Measurements from ENCODE around the gene LRP6. TPM values are rescaled to one million over a fixed set of nuclear protein-coding genes. Genes with fewer than 3 reads are reported as not detected.

LRP6 gene
- total RNA-seq (2021; fragmentation: NEBNext Ultra II Directional; extraction: Animal tissue kit (Norgen Biotek cat#: 25700)) (73.2 and 74.0 TPM in 2 replicates), polyA plus RNA-seq (2011; rRNA removed) (53.6 and 58.1 TPM in 2 replicates), polyA minus RNA-seq (2011; rRNA and poly(A)+ RNA removed) (307 and 385 TPM in 2 replicates)
- 41.0 TPM for polyA plus RNA-seq (2011; cell fraction: cytosol; rRNA removed)
- polyA plus RNA-seq (2011; cell fraction: nucleus; rRNA removed), result 90.8 TPM
- 29.7 to 43.9 TPM (median 37.3 TPM) in 4 replicates for polyA plus RNA-seq (2012, experiment 1 of 2)
- polyA plus RNA-seq (2012, experiment 2 of 2), result 1.2 TPM
- 38.9 TPM for polyA plus RNA-seq (2013, experiment 1 of 2)
- polyA plus RNA-seq (2013, experiment 2 of 2), result 39.7 TPM
- 116 TPM for polyA minus RNA-seq (2011; cell fraction: cytosol; rRNA and poly(A)+ RNA removed)
- polyA minus RNA-seq (2011; cell fraction: nucleus; rRNA and poly(A)+ RNA removed), result 226 TPM
- long read RNA-seq, experiment 1, partial matches to known transcripts, result 5 of 31 reads
- long read RNA-seq, experiment 1, other reads (novel, unspliced or antisense), result 26 of 31 reads
- long read RNA-seq, experiment 2, partial matches to known transcripts, result 6 of 7 reads
- long read RNA-seq, experiment 2, other reads (novel, unspliced or antisense), result 1 of 7 reads

DNA sequence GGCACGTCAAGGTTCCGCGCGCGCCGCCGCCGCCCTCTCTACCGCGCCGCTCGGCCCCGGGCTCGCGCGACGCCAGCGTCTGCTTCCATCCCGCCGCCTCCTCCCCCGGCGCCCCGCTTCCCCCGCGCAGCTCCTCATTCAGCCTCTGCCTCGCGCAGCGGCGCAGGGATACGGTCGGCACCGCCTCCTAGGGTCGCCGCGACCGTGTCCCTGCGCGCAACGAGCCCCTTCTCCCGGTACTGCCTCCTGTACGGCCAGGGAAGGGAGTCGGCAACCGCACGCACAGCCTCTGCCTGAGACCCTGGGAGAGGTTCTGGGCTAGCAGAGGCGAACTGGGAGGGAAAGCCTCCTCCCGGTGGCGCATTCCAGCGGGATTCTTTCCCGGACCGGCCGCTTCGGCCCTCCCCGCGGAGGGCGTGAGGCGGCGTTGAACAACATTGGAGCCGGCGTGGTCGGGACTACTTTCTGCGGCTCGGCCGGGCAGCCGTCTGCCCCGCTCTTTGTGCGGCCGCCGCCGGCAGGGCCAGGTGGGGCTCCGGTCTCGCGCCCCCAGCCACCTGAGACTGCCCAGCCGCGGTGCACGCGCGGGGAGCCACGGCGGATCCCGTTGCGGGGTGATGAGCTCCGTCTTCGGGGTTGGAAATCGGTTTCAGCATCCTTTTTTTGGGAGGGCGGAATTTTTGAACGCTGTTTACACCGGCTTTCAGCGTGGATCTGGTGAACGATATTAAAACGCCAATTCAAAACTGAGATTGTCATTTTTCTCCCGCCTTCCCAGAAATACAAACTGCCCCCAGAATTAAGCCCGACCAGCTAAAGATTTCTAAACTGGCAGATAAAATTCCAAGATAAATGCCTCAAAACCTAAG is at the start of gene LRP6:
LRP6 (minus strand) TSS at position 172 of the 869 bp plus-strand sequence. CDS start 309 bp downstream, outside the sequence.
- Histone ChIP-seq H3K79me1 (ENCODE audit: low read depth, low read length) (no peaks in the 10 kb centered on the region; the same call in 1 of the 2 replicates), H4K91ac (replicated peaks; ENCODE audit: insufficient read length, low read length) (peak within 1 kb of the TSS; percentile 100), H3K36me3 (ENCODE audit: control insufficient read depth in 2 of 4, insufficient read depth in 4 of 4, low read length in 3 of 4) (no peaks in the 10 kb centered on the region), H3K4ac (replicated peaks; ENCODE audit: insufficient read length, low read depth, low read length) (peak within 1 kb of the TSS; percentile 36), H3K23ac (ENCODE audit: insufficient read length) (no peak within 1 kb of the TSS), H2BK120ac (replicated peaks; ENCODE audit: low read depth, low read length) (peak within 1 kb of the TSS; percentile 97), H3K27me3 (replicated peaks in 1 of 4; ENCODE audit: control insufficient read depth in 3 of 4, extremely low read depth in 1 of 4, insufficient read depth in 3 of 4, low read length in 3 of 4) (no peaks in the 10 kb centered on the region), H4K20me1 (replicated peaks in 1 of 2; ENCODE audit: control insufficient read depth in 1 of 2, insufficient read depth in 2 of 2, low read length in 2 of 2) (peaks cover 9 to 12% of the 10 kb centered on the region in 2 experiments), H3K9ac (replicated peaks in 1 of 4; ENCODE audit: extremely low read depth in 1 of 4, low read depth in 3 of 4, low read length in 3 of 4) (peak within 1 kb of the TSS; percentile 89 to 100 (median 99)), H2BK12ac (ENCODE audit: low read depth, low read length) (peak within 1 kb of the TSS; percentile 100), H2BK5ac (ENCODE audit: low read depth, low read length) (peak within 1 kb of the TSS; percentile 100), H2BK20ac (ENCODE audit: low read length) (peak within 1 kb of the TSS; percentile 99; the same call in 1 of the 2 replicates), H3K27ac (ENCODE audit: low read depth, low read length) (peak within 1 kb of the TSS; percentile 100), H3K56ac (replicated peaks; ENCODE audit: insufficient read length, low read depth, low read length) (peak within 1 kb of the TSS; percentile 99), H4K8ac (ENCODE audit: extremely low read depth, insufficient read depth, low read length) (peak within 1 kb of the TSS; percentile 99), H3K14ac (ENCODE audit: insufficient read length) (no peak within 1 kb of the TSS), H3K4me2 (ENCODE audit: insufficient read depth in 1 of 2, low read depth in 2 of 2, low read length in 2 of 2) (peak within 1 kb of the TSS; percentile 97), H3K79me2 (ENCODE audit: control insufficient read depth in 1 of 2, insufficient read depth in 2 of 2, low read length in 2 of 2) (peaks cover 32 to 45% of the 10 kb centered on the region in 2 experiments), H2BK15ac (ENCODE audit: low read length) (peak within 1 kb of the TSS; percentile 97; the same call in 1 of the 2 replicates), H3K4me3 (ENCODE audit: extremely low read depth in 1 of 4, insufficient read depth in 2 of 4, low read depth in 3 of 4, low read length in 4 of 4) (peak within 1 kb of the TSS; percentile 92 to 97 (median 96)), H3K18ac (ENCODE audit: extremely low read depth, low read length) (peak within 1 kb of the TSS; percentile 100), H2AK5ac (ENCODE audit: low read depth, low read length) (no peak within 1 kb of the TSS), H3K4me1 (replicated peaks in 1 of 4; ENCODE audit: control insufficient read depth in 3 of 4, insufficient read depth in 4 of 4, low read length in 3 of 4) (peaks cover 0 to 5% (median 1%) of the 10 kb centered on the region in 4 experiments; a peak in 4 of 7 replicates), H3K9me3 (ENCODE audit: insufficient read depth in 2 of 2, low read depth in 1 of 2, low read length in 1 of 2) (no peaks in the 10 kb centered on the region), H3K23me2 (ENCODE audit: low read depth, low read length) (peaks cover 10% of the 10 kb centered on the region; the same call in 1 of the 2 replicates), H4K5ac (ENCODE audit: insufficient read length, low read depth, low read length) (peak within 1 kb of the TSS; percentile 96), H2AFZ (ENCODE audit: low read length) (peak within 1 kb of the TSS; percentile 100)
- ChIA-PET CTCF (ENCODE audit: partially characterized antibody) (interaction anchor here (0.8 to 2.4 kb wide), 5 partner anchors 16 to 61 kb away, joined by 3 to 12 read pairs (median 3); no protein-coding TSS in a partner anchor), POLR2A (ENCODE audit: partially characterized antibody) (interaction anchor here (0.6 to 3.9 kb wide), 73 partner anchors 9 to 1545 kb away, joined by 3 to 31 read pairs (median 4); partner anchors contain the start of genes BORCS5, DUSP16 and MANSC1)
- DNase-seq (ENCODE audit: low read depth in 1 of 2, low spot score in 2 of 2) (peak; percentile 65 to 94), FAIRE-seq (no peak)
- 1% methylated on average over 84 of the region's 92 CpGs; no CpG with 5 or more reads in 1 of the 2 experiments for WGBS, 2 experiments (ENCODE audit: extremely low coverage in 1 of 2, insufficient coverage in 1 of 2, insufficient read length in 1 of 2, insufficient replicate concordance in 2 of 2, low coverage in 1 of 2, low lambda C conversion rate in 2 of 2, missing lambda C conversion rate in 1 of 2)
- TF ChIP-seq, protein P1, sequence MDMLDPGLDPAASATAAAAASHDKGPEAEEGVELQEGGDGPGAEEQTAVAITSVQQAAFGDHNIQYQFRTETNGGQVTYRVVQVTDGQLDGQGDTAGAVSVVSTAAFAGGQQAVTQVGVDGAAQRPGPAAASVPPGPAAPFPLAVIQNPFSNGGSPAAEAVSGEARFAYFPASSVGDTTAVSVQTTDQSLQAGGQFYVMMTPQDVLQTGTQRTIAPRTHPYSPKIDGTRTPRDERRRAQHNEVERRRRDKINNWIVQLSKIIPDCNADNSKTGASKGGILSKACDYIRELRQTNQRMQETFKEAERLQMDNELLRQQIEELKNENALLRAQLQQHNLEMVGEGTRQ (IDR thresholded peaks at IDR 0.05; ENCODE audit: low read length), result no peak

Data from H1 (cell line).